ENCODE data around the gene RBFOX1.

DNA sequence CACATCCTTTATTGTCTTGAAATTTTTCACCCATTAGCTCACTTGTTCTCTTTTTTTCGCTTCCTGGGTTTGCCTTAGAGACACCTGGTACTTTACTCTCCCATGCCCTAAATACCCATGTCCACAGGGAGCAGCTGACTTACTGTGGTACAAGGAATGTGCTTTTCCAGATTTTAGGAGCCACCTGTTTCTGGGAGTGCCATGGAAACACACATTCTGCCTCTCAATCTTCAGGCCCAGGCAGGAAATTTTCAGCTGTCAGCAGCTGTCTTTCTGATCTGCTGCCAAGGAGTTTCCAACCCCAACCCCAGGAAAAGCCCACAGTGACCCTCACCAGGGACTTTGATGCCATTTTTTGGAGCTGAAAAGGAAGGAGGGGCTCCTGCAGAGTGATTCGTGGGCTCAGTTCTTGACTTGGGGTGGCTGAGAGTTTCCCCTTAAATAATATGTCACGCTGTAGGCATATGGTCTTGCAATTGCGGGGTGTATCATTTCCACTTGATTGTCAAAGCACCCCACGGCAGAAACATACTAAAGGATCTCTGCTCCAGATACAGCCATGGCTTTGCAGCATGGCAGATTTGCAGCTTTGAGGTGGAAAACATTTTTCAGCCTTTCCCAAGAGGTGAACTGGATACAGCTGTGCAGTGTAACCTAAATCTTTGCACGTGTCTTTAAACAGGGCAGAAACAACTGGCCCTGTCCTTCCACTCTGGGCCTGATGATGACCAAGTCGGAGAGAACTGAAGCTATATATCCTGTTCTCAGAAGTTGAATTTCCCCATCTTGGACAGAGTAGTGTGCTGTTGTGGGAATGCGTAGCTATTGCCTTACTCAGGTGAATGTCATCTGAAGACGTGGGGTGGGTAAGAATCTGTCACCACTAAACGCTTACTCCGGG, 19.2 kb downstream of the RBFOX1 start:
- TF ChIP-seq, protein P1, sequence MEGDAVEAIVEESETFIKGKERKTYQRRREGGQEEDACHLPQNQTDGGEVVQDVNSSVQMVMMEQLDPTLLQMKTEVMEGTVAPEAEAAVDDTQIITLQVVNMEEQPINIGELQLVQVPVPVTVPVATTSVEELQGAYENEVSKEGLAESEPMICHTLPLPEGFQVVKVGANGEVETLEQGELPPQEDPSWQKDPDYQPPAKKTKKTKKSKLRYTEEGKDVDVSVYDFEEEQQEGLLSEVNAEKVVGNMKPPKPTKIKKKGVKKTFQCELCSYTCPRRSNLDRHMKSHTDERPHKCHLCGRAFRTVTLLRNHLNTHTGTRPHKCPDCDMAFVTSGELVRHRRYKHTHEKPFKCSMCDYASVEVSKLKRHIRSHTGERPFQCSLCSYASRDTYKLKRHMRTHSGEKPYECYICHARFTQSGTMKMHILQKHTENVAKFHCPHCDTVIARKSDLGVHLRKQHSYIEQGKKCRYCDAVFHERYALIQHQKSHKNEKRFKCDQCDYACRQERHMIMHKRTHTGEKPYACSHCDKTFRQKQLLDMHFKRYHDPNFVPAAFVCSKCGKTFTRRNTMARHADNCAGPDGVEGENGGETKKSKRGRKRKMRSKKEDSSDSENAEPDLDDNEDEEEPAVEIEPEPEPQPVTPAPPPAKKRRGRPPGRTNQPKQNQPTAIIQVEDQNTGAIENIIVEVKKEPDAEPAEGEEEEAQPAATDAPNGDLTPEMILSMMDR (IDR thresholded peaks at IDR 0.05 in 2 of 3, conservative IDR thresholded peaks at IDR 0.05 in 1 of 3; ENCODE audit: control insufficient read depth in 2 of 3, extremely low read depth in 1 of 3, insufficient read depth in 1 of 3, low read depth in 3 of 3, low read length in 3 of 3): no peak
- TF ChIP-seq FOXK2 (IDR thresholded peaks at IDR 0.05) (no peak), EZH2 (IDR thresholded peaks at IDR 0.05; ENCODE audit: borderline replicate concordance, control insufficient read depth, low read depth, low read length) (no peak), CHD1 (IDR thresholded peaks at IDR 0.05; ENCODE audit: low read depth, low read length) (no peak), POLR2AphosphoS5 (IDR thresholded peaks at IDR 0.05; ENCODE audit: low read length) (no peak), JUND (IDR thresholded peaks at IDR 0.05; ENCODE audit: low read depth, low read length) (no peak), GABPA (IDR thresholded peaks at IDR 0.05; ENCODE audit: low read depth) (no peak), POLR2A (IDR thresholded peaks at IDR 0.05; ENCODE audit: low read depth, low read length) (no peak), POU2F2 (IDR thresholded peaks at IDR 0.05; ENCODE audit: borderline replicate concordance, low read depth, low read length) (no peak), HDAC2 (IDR thresholded peaks at IDR 0.05) (no peak), NRF1 (conservative IDR thresholded peaks at IDR 0.05; ENCODE audit: low read depth, low read length) (no peak), MYC (IDR thresholded peaks at IDR 0.05; ENCODE audit: insufficient read depth, insufficient read length, insufficient replicate concordance, low read length, severe bottlenecking) (no peak), CHD2 (IDR thresholded peaks at IDR 0.05; ENCODE audit: borderline replicate concordance, low read depth, low read length) (no peak)

Measured in GM12878 (cell line).